Hematopoietic multipotent progenitor cell treated with erythropoietin and hydrocortisone succinate and interleukin-3 and kit ligand, for 17 days (in vitro differentiated cells): ENCODE data around the gene PRKAR1B.
"Not testable (repeated sequence)": the region's sequence is repeated elsewhere in the genome, so short reads cannot be mapped to it uniquely, and the experiment has no call there.

Source experiments
- DNase-seq: peaks from one replicate; pipeline ENCODE4 v3.0.0-alpha.2; 2015; ENCODE audit warnings: low spot score

Gene PRKAR1B

GRCh38 chr7:621572-622285, 105.4 kb downstream of the PRKAR1B start:
- DNase-seq = no peak

- no peak for DNase-seq
These were observed 106.2 kb downstream of the PRKAR1B start for GRCh38 chr7:620885-621284.

GRCh38 chr7:620056-620455, 107.0 kb downstream of the PRKAR1B start:
- no peak for DNase-seq

GRCh38 chr7:619368-619840, 107.7 kb downstream of the PRKAR1B start:
- no peak for DNase-seq

- DNase-seq = no peak
These were observed 108.3 kb downstream of the PRKAR1B start for GRCh38 chr7:618539-619367.

- no peak for DNase-seq
These were observed 109.2 kb downstream of the PRKAR1B start for GRCh38 chr7:617614-618538.

GRCh38 chr7:613442-614140, 113.5 kb downstream of the PRKAR1B start:
- no peak for DNase-seq

- not testable (repeated sequence) for DNase-seq
These were observed 115.2 kb downstream of the PRKAR1B start for GRCh38 chr7:611837-612236.

- DNase-seq = no peak
These were observed 115.7 kb downstream of the PRKAR1B start for GRCh38 chr7:611281-611810.

- no peak for DNase-seq
These were observed 116.4 kb downstream of the PRKAR1B start for GRCh38 chr7:610531-611280.

- DNase-seq = no peak
These were observed 116.9 kb downstream of the PRKAR1B start for GRCh38 chr7:610141-610530.

- no peak for DNase-seq
These were observed 117.7 kb downstream of the PRKAR1B start for GRCh38 chr7:609365-609764.

- DNase-seq = no peak
These were observed 118.1 kb downstream of the PRKAR1B start for GRCh38 chr7:608954-609353.

GRCh38 chr7:608361-608760, 118.7 kb downstream of the PRKAR1B start:
- no peak for DNase-seq

- DNase-seq = no peak
These were observed 119.1 kb downstream of the PRKAR1B start for GRCh38 chr7:607938-608337.

- DNase-seq = no peak
These were observed 121.2 kb downstream of the PRKAR1B start for GRCh38 chr7:605661-606450.

- DNase-seq = no peak
These were observed 122.1 kb downstream of the PRKAR1B start for GRCh38 chr7:604884-605531.

GRCh38 chr7:604001-604883, 122.8 kb downstream of the PRKAR1B start:
- no peak for DNase-seq
